ENCODE results near the gene BRCA1.

DNA sequence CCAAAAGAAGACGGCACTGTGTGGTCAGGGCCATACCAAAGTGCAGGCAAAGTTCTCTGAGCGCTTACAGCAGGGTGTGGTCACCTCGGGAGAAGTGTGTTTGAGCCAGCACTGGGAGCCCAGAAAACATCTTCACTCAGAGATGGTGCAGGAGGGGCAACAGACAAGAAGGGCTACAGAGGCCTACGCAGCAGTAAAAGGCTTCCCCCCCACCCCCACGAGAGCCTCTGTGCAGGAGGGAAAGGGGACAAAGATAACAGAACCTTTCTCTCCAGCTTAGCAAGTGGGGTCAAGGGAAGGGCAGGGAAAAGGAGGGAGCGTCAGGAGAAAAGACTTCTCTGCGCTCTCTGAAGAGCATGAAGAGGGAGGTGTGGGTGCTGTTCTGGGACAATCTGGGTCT lies 105.7 kb downstream of the BRCA1 start:
- TF ChIP-seq POLR2AphosphoS5 (IDR thresholded peaks at IDR 0.05) (no peak), POLR2A (IDR thresholded peaks at IDR 0.05) (no peak)
- TF ChIP-seq, protein P1, sequence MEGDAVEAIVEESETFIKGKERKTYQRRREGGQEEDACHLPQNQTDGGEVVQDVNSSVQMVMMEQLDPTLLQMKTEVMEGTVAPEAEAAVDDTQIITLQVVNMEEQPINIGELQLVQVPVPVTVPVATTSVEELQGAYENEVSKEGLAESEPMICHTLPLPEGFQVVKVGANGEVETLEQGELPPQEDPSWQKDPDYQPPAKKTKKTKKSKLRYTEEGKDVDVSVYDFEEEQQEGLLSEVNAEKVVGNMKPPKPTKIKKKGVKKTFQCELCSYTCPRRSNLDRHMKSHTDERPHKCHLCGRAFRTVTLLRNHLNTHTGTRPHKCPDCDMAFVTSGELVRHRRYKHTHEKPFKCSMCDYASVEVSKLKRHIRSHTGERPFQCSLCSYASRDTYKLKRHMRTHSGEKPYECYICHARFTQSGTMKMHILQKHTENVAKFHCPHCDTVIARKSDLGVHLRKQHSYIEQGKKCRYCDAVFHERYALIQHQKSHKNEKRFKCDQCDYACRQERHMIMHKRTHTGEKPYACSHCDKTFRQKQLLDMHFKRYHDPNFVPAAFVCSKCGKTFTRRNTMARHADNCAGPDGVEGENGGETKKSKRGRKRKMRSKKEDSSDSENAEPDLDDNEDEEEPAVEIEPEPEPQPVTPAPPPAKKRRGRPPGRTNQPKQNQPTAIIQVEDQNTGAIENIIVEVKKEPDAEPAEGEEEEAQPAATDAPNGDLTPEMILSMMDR (IDR thresholded peaks at IDR 0.05): no peak
